ENCODE results near the gene DEFB112. TPM values are rescaled to one million over a fixed set of nuclear protein-coding genes. Genes with fewer than 3 reads are reported as not detected.

The DEFB112 gene
- total RNA-seq (not detected), polyA plus RNA-seq (not detected)

DNA sequence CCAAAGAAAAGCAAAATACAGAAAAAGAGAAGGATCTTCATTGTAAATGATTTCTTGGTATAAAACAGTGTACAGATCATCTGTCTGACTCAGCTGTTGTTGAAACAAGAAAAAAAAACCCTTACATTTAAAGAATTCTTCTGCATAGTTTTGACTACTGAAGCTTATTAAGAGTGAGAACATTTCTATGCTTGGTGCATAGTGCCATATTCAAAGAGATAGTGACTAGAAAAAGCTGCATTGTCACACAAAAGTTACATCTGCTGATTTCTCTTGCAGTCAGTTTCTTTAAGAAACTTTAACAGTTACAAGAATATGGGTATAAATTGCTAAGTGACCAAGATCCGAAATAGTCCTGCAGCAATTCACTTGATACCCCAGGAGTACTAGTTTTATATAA lies at the start of gene DEFB112:
Gene DEFB112 (minus strand): TSS at position 101 of the 400 bp plus-strand sequence. CDS start 60 bp downstream, at position 41.
- POLR2A ChIA-PET = no interaction called here
- Mint-ChIP-seq H3K4me3 (no peak within 1 kb of the TSS), H3K9me3 (peaks cover 0 to 14% (median 2%) of the 10 kb centered on the region in 5 donors), H3K36me3 (no peaks in the 10 kb centered on the region), H3K27ac (no peak within 1 kb of the TSS), H3K27me3 (no peaks in the 10 kb centered on the region), H3K4me1 (no peaks in the 10 kb centered on the region)
- H3K27ac ChIP-seq (ENCODE audit: low read depth, low read length) = no peak within 1 kb of the TSS
- CTCF ChIA-PET = no interaction called here
- no peaks in the 10 kb centered on the region for H3K27me3 ChIP-seq (ENCODE audit: insufficient read depth, low read length, poor library complexity, severe bottlenecking)
- no peaks in the 10 kb centered on the region for H3K36me3 ChIP-seq (ENCODE audit: insufficient read depth, low read length)
- DNase-seq = no peak
- H3K4me1 ChIP-seq (ENCODE audit: insufficient read depth, low read length) = no peaks in the 10 kb centered on the region
- H3K9me3 ChIP-seq (ENCODE audit: low read length) = no peaks in the 10 kb centered on the region
- H3K4me3 ChIP-seq (ENCODE audit: low read length) = no peak within 1 kb of the TSS

- Mint-ChIP-seq H3K27me3 (no peaks in the 10 kb centered on the region), H3K36me3 (no peaks in the 10 kb centered on the region), H3K4me3 (no peak overlapping the region), H3K9me3 (peaks cover 1 to 32% (median 7%) of the 10 kb centered on the region in 5 donors), H3K4me1 (no peaks in the 10 kb centered on the region), H3K27ac (no peak overlapping the region)
- Histone ChIP-seq H3K36me3 (ENCODE audit: insufficient read depth, low read length) (no peaks in the 10 kb centered on the region), H3K4me3 (ENCODE audit: low read length) (no peak overlapping the region), H3K9me3 (ENCODE audit: low read length) (no peaks in the 10 kb centered on the region), H3K4me1 (ENCODE audit: insufficient read depth, low read length) (no peaks in the 10 kb centered on the region), H3K27ac (ENCODE audit: low read depth, low read length) (no peak overlapping the region), H3K27me3 (ENCODE audit: insufficient read depth, low read length, poor library complexity, severe bottlenecking) (no peaks in the 10 kb centered on the region)
- ChIA-PET POLR2A (no interaction called here), CTCF (no interaction called here)
- no peak for DNase-seq
Measured at GRCh38 chr6:50098641-50098993, 48.9 kb upstream of the DEFB112 start.

- CTCF ChIA-PET = no interaction called here
- no peak for DNase-seq
- no peaks in the 10 kb centered on the region for H3K4me1 Mint-ChIP-seq
- no peaks in the 10 kb centered on the region for H3K9me3 ChIP-seq (ENCODE audit: low read length)
- no peak overlapping the region for H3K4me3 ChIP-seq (ENCODE audit: low read length)
- no peaks in the 10 kb centered on the region for H3K36me3 ChIP-seq (ENCODE audit: insufficient read depth, low read length)
- no peaks in the 10 kb centered on the region for H3K27me3 Mint-ChIP-seq
- no peak overlapping the region for H3K27ac Mint-ChIP-seq
- H3K27me3 ChIP-seq (ENCODE audit: insufficient read depth, low read length, poor library complexity, severe bottlenecking) = no peaks in the 10 kb centered on the region
- H3K27ac ChIP-seq (ENCODE audit: low read depth, low read length) = no peak overlapping the region
- H3K4me1 ChIP-seq (ENCODE audit: insufficient read depth, low read length) = no peaks in the 10 kb centered on the region
- H3K9me3 Mint-ChIP-seq = peaks cover 0 to 34% (median 7%) of the 10 kb centered on the region in 5 donors
- POLR2A ChIA-PET = no interaction called here
- no peak overlapping the region for H3K4me3 Mint-ChIP-seq
- no peaks in the 10 kb centered on the region for H3K36me3 Mint-ChIP-seq
Measured at GRCh38 chr6:50097966-50098640, 48.4 kb upstream of the DEFB112 start.

DNA sequence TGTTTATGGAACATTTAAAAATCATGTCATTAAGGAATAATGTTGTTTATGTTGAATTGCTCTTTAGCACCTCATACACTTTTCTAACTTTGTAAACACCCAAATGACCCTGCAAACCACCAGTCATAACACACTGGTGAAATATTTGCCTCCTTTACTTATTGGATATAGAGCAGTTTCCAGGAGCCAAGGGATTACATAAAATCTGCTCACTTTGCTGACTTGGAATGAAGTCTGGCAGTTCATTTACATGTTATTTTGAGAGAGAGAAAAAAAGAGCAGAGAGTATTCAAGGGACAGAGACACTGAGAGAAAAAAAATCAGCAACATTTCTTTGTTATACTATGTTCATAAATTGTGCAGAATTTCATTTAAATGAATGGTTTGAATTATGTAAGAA lies 46.6 kb upstream of the DEFB112 start:
- H3K9me3 ChIP-seq (ENCODE audit: low read length) = no peaks in the 10 kb centered on the region
- no peak overlapping the region for H3K4me3 ChIP-seq (ENCODE audit: low read length)
- ChIA-PET CTCF (no interaction called here), POLR2A (no interaction called here)
- H3K4me1 Mint-ChIP-seq = no peaks in the 10 kb centered on the region
- no peak overlapping the region for H3K27ac Mint-ChIP-seq
- no peaks in the 10 kb centered on the region for H3K36me3 Mint-ChIP-seq
- no peaks in the 10 kb centered on the region for H3K36me3 ChIP-seq (ENCODE audit: insufficient read depth, low read length)
- DNase-seq = no peak
- H3K4me3 Mint-ChIP-seq = no peak overlapping the region
- H3K27ac ChIP-seq (ENCODE audit: low read depth, low read length) = no peak overlapping the region
- H3K27me3 Mint-ChIP-seq = no peaks in the 10 kb centered on the region
- no peaks in the 10 kb centered on the region for H3K4me1 ChIP-seq (ENCODE audit: insufficient read depth, low read length)
- H3K27me3 ChIP-seq (ENCODE audit: insufficient read depth, low read length, poor library complexity, severe bottlenecking) = no peaks in the 10 kb centered on the region
- peaks cover 0 to 26% (median 3%) of the 10 kb centered on the region in 5 donors for H3K9me3 Mint-ChIP-seq

DNA sequence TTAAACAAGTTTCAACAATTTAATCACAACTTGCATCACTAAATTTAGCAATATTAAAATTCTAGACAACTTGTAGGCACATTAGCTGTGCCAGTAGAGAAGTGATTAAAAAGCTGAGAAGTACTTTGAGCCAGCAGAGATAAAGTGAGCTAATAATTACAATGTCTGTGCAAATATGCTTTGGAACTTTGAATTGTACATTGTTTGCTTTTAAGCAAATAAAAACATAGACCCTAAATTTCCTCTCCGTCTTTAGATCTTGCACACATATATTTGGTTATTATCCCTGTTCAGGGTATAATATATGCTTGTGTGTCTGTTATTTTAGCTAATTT lies 44.2 kb upstream of the DEFB112 start:
- Mint-ChIP-seq H3K27ac (no peak overlapping the region), H3K9me3 (peaks cover 0 to 30% (median 3%) of the 10 kb centered on the region in 5 donors), H3K4me1 (no peaks in the 10 kb centered on the region), H3K27me3 (no peaks in the 10 kb centered on the region), H3K36me3 (no peaks in the 10 kb centered on the region), H3K4me3 (no peak overlapping the region)
- H3K27ac ChIP-seq (ENCODE audit: low read depth, low read length) = no peak overlapping the region
- DNase-seq = no peak
- no peaks in the 10 kb centered on the region for H3K36me3 ChIP-seq (ENCODE audit: insufficient read depth, low read length)
- no peaks in the 10 kb centered on the region for H3K27me3 ChIP-seq (ENCODE audit: insufficient read depth, low read length, poor library complexity, severe bottlenecking)
- no peaks in the 10 kb centered on the region for H3K9me3 ChIP-seq (ENCODE audit: low read length)
- CTCF ChIA-PET = no interaction called here
- POLR2A ChIA-PET = no interaction called here
- no peak overlapping the region for H3K4me3 ChIP-seq (ENCODE audit: low read length)
- no peaks in the 10 kb centered on the region for H3K4me1 ChIP-seq (ENCODE audit: insufficient read depth, low read length)

DNA sequence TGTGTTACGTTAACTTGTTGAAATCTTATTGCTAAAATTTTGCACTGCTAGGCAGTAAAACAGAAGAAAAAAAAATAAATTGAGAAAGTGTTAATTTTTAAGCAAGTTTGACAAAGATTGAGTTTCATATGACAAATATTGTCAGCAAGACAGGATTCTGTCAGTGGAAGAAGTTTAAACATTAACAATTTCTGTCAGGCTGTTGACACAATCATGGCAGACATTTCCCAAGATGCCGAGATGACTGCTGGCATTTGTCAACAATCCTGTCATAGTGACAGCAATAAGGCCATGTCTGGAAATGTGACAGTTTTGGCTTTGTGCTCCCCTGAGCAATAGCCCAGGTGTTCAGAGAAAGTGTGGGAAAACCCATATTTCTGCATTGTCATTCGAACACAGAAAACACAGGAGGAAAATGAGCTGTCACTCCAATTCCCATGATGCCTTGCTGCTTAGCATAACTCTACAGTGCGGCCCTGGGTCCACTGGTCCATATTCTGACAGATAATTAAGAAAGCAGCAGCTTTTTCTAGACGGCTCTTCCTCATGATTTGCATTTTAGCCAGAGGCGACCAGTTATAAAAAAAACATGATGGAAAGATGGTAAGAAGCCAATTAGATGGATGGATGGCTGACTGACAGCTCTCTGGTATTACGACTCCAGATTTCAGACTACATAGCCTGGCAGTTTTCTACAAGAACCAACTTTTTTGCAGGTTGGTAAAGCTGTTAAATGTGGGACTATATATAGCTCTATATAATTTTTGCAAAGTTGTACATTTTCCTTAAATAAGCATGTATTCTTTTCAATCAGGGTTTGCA lies 43.6 kb upstream of the DEFB112 start:
- POLR2A ChIA-PET = no interaction called here
- Mint-ChIP-seq H3K4me1 (no peaks in the 10 kb centered on the region), H3K4me3 (no peak overlapping the region), H3K9me3 (peaks cover 0 to 35% (median 3%) of the 10 kb centered on the region in 5 donors), H3K36me3 (no peaks in the 10 kb centered on the region), H3K27me3 (no peaks in the 10 kb centered on the region), H3K27ac (no peak overlapping the region)
- Histone ChIP-seq H3K4me3 (ENCODE audit: low read length) (no peak overlapping the region), H3K4me1 (ENCODE audit: insufficient read depth, low read length) (no peaks in the 10 kb centered on the region), H3K27ac (ENCODE audit: low read depth, low read length) (no peak overlapping the region), H3K9me3 (ENCODE audit: low read length) (no peaks in the 10 kb centered on the region), H3K27me3 (ENCODE audit: insufficient read depth, low read length, poor library complexity, severe bottlenecking) (no peaks in the 10 kb centered on the region), H3K36me3 (ENCODE audit: insufficient read depth, low read length) (no peaks in the 10 kb centered on the region)
- CTCF ChIA-PET = no interaction called here
- no peak for DNase-seq

GRCh38 chr6:50091641-50092040 lies 41.9 kb upstream of the DEFB112 start:
- Histone ChIP-seq H3K4me3 (ENCODE audit: low read length) (no peak overlapping the region), H3K27me3 (ENCODE audit: insufficient read depth, low read length, poor library complexity, severe bottlenecking) (no peaks in the 10 kb centered on the region), H3K9me3 (ENCODE audit: low read length) (no peaks in the 10 kb centered on the region), H3K27ac (ENCODE audit: low read depth, low read length) (no peak overlapping the region), H3K4me1 (ENCODE audit: insufficient read depth, low read length) (no peaks in the 10 kb centered on the region), H3K36me3 (ENCODE audit: insufficient read depth, low read length) (no peaks in the 10 kb centered on the region)
- H3K27me3 Mint-ChIP-seq = no peaks in the 10 kb centered on the region
- no peak overlapping the region for H3K27ac Mint-ChIP-seq
- no peaks in the 10 kb centered on the region for H3K36me3 Mint-ChIP-seq
- H3K4me1 Mint-ChIP-seq = no peaks in the 10 kb centered on the region
- no peak overlapping the region for H3K4me3 Mint-ChIP-seq
- CTCF ChIA-PET = no interaction called here
- no peak for DNase-seq
- peaks cover 0 to 27% (median 4%) of the 10 kb centered on the region in 5 donors for H3K9me3 Mint-ChIP-seq
- POLR2A ChIA-PET = no interaction called here

GRCh38 chr6:50089911-50090310 lies 40.2 kb upstream of the DEFB112 start:
- CTCF ChIA-PET = no interaction called here
- no peaks in the 10 kb centered on the region for H3K36me3 Mint-ChIP-seq
- no peaks in the 10 kb centered on the region for H3K9me3 ChIP-seq (ENCODE audit: low read length)
- H3K27me3 Mint-ChIP-seq = no peaks in the 10 kb centered on the region
- no peaks in the 10 kb centered on the region for H3K36me3 ChIP-seq (ENCODE audit: insufficient read depth, low read length)
- no peak overlapping the region for H3K4me3 ChIP-seq (ENCODE audit: low read length)
- no peak for DNase-seq
- no peak overlapping the region for H3K4me3 Mint-ChIP-seq
- peaks cover 0 to 23% (median 4%) of the 10 kb centered on the region in 5 donors for H3K9me3 Mint-ChIP-seq
- no peak overlapping the region for H3K27ac ChIP-seq (ENCODE audit: low read depth, low read length)
- POLR2A ChIA-PET = no interaction called here
- no peak overlapping the region for H3K27ac Mint-ChIP-seq
- H3K27me3 ChIP-seq (ENCODE audit: insufficient read depth, low read length, poor library complexity, severe bottlenecking) = no peaks in the 10 kb centered on the region
- H3K4me1 ChIP-seq (ENCODE audit: insufficient read depth, low read length) = no peaks in the 10 kb centered on the region
- no peaks in the 10 kb centered on the region for H3K4me1 Mint-ChIP-seq
